Measurements from ENCODE around the gene MAJIN. TPM values are rescaled to one million over a fixed set of nuclear protein-coding genes. Genes with fewer than 3 reads are reported as not detected.

The MAJIN gene
- total RNA-seq, 1 experiment from 2014 or later, result not detected

GRCh38 chr11:64911689-64912088 lies 60.2 kb downstream of the MAJIN start:
- no peak for DNase-seq (ENCODE audit: low spot score)

- no peak for DNase-seq (ENCODE audit: low spot score)
Observed at GRCh38 chr11:64911142-64911541, 60.8 kb downstream of the MAJIN start.

- DNase-seq (ENCODE audit: low spot score), result no peak
Observed at GRCh38 chr11:64910451-64911093, 61.3 kb downstream of the MAJIN start.

- no peak for DNase-seq (ENCODE audit: low spot score)
Observed at GRCh38 chr11:64909653-64910343, 62.1 kb downstream of the MAJIN start.

- DNase-seq (ENCODE audit: low spot score), result no peak
Observed at GRCh38 chr11:64908766-64909165, 63.1 kb downstream of the MAJIN start.

GRCh38 chr11:64906314-64906635 lies 65.6 kb downstream of the MAJIN start:
- no peak for DNase-seq (ENCODE audit: low spot score)

GRCh38 chr11:64905516-64906313 lies 66.2 kb downstream of the MAJIN start:
- no peak for DNase-seq (ENCODE audit: low spot score)

- DNase-seq (ENCODE audit: low spot score), result no peak
Observed at GRCh38 chr11:64903291-64903833, 68.5 kb downstream of the MAJIN start.

GRCh38 chr11:64902102-64902900 lies 69.6 kb downstream of the MAJIN start:
- DNase-seq (ENCODE audit: low spot score), result no peak

GRCh38 chr11:64900774-64901173 lies 71.1 kb downstream of the MAJIN start:
- no peak for DNase-seq (ENCODE audit: low spot score)

- DNase-seq (ENCODE audit: low spot score), result no peak
Observed at GRCh38 chr11:64900263-64900678, 71.6 kb downstream of the MAJIN start.

- no peak for DNase-seq (ENCODE audit: low spot score)
Observed at GRCh38 chr11:64898541-64898940, 73.4 kb downstream of the MAJIN start.

- no peak for DNase-seq (ENCODE audit: low spot score)
Observed at GRCh38 chr11:64898076-64898445, 73.8 kb downstream of the MAJIN start.

- DNase-seq (ENCODE audit: low spot score), result no peak
Observed at GRCh38 chr11:64897381-64898075, 74.4 kb downstream of the MAJIN start.

- no peak for DNase-seq (ENCODE audit: low spot score)
Observed at GRCh38 chr11:64896448-64897022, 75.4 kb downstream of the MAJIN start.

- no peak for DNase-seq (ENCODE audit: low spot score)
Observed at GRCh38 chr11:64894812-64895452, 77.0 kb downstream of the MAJIN start.

- peak; percentile 68 for DNase-seq (ENCODE audit: low spot score)
Observed at GRCh38 chr11:64894070-64894811, 77.7 kb downstream of the MAJIN start.

GRCh38 chr11:64893194-64894069 lies 78.5 kb downstream of the MAJIN start:
- DNase-seq (ENCODE audit: low spot score), result no peak

- no peak for DNase-seq (ENCODE audit: low spot score)
Observed at GRCh38 chr11:64892838-64893193, 79.1 kb downstream of the MAJIN start.

Measured in H4 (cell line).